MCF 10A (cell line): ENCODE measurements around the gene PINLYP. TPM values are rescaled to one million over a fixed set of nuclear protein-coding genes. Genes with fewer than 3 reads are reported as not detected.

Source experiments
- BruUV-seq: library from RNA; stranded (reverse); fragments of 400-500 nt; replicated peaks from 2 replicates; lab custom pipeline; 2021; lab: Mats Ljungman, UMichigan
- CTCF ChIA-PET: fragments of 300-600 bp; sonication (Branson Sonifier 250); formaldehyde crosslinking; extraction: SDS; loops from one replicate; lab custom pipeline; 2021; ENCODE audit warnings: antibody characterized with exemption, inconsistent platforms; lab: Yijun Ruan, JAX
- POLR2A ChIA-PET: fragments of 300-600, 350-650 bp; sonication (Branson Sonifier 250); formaldehyde crosslinking; extraction: SDS; loops from one replicate; lab custom pipeline; 2020; ENCODE audit warnings: antibody characterized with exemption, inconsistent platforms; lab: Yijun Ruan, JAX
- DNase-seq: peaks from one replicate; pipeline ENCODE4 v3.0.0-alpha.2; 2018; ENCODE audit not compliant: unreplicated experiment
- H3K27ac Mint-ChIP-seq: one replicate; pipeline ENCODE4 v1.8.0; 2022; ENCODE audit warnings: mild to moderate bottlenecking, low read depth, mixed read lengths; ENCODE audit not compliant: unreplicated experiment
- H3K27me3 Mint-ChIP-seq: one replicate; pipeline ENCODE4 v1.8.0; 2022; ENCODE audit warnings: mixed read lengths; ENCODE audit not compliant: insufficient read depth, unreplicated experiment
- H3K36me3 Mint-ChIP-seq: one replicate; pipeline ENCODE4 v1.8.0; 2022; ENCODE audit warnings: mild to moderate bottlenecking, moderate library complexity, mixed read lengths; ENCODE audit not compliant: insufficient read depth, unreplicated experiment
- H3K4me1 Mint-ChIP-seq: one replicate; pipeline ENCODE4 v1.8.0; 2022; ENCODE audit warnings: mixed read lengths; ENCODE audit not compliant: insufficient read depth, unreplicated experiment
- H3K4me3 Mint-ChIP-seq: one replicate; pipeline ENCODE4 v1.8.0; 2022; ENCODE audit warnings: mild to moderate bottlenecking, moderate library complexity, mixed read lengths; ENCODE audit not compliant: unreplicated experiment
- H3K9me3 Mint-ChIP-seq: one replicate; pipeline ENCODE4 v1.8.0; 2022; ENCODE audit warnings: mixed read lengths; ENCODE audit not compliant: unreplicated experiment
- intact Hi-C: fragments of 100-400 bp; cut with micrococcal nuclease; formaldehyde crosslinking; loops from 2 replicates; pipeline ENCODE4 v1.14.1; 2022
- total RNA-seq: library from RNA; stranded (reverse); gene quantifications from 2 replicates; pipeline ENCODE4 v1.2.3, GENCODE V29; 2022
- TF ChIP-seq, protein P1 (sequence below): fragments of 200-600 bp; IDR thresholded peaks from one replicate; pipeline ENCODE4 v1.8.0; 2022; ENCODE audit warnings: antibody characterized with exemption, mild to moderate bottlenecking; ENCODE audit not compliant: unreplicated experiment

The PINLYP gene
- total RNA-seq, 1 experiment from 2014 or later = not detected

DNA sequence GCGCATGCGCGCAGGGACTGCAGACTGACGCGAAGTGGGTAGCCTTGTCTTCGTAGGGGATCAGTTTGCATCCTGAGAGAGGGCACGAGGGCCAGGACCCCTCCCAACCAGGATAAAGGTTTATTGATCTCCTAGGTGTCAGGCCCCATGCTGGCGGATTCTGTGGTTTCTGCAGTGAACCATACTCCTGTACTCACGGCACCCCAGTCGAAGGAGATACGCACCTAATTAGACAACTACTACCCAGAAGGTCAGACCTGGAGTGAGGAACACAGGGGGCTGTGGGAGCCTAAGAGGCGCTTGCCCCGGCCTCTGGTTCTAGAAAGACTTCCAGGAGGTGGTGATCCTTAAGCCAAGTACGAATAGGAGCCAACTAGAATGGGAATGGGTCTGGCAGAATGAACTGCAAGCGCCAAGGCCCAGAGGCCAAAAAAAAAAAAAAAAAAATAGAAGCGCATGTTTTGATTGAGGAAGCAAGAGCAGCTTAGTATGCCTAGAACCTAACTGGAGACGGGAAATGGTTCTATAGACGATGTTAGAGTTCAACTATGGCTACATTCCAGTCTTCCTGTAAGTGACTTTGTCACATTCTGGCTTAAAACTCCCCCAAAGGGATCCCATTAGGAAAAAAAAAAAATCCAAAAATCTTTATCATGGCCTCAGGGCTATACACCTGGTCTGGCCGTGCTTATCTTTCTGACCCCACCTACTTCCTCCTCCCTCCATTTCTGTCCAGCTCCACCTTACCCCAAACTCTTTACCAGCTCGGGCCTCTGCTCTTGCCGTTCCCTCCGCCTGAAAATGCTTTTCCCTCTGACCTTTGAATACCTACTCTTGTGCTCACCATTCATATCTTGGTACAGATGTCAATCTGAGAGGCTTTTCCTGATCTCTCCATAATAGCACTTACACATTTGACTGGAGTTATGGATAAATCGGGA lies 44.7 kb downstream of the PINLYP start:
- POLR2A ChIA-PET = interaction anchor here (0.6 to 3.0 kb wide), 8 partner anchors 13 to 1031 kb away, joined by 3 to 18 read pairs (median 3); partner anchors contain the start of genes IRGQ, PLAUR, SMG9 and ZNF576
- H3K27me3 Mint-ChIP-seq = no peaks in the 10 kb centered on the region
- H3K36me3 Mint-ChIP-seq = peaks cover 12% of the 10 kb centered on the region
- peaks cover 11% of the 10 kb centered on the region for H3K4me1 Mint-ChIP-seq
- TF ChIP-seq, protein P1, sequence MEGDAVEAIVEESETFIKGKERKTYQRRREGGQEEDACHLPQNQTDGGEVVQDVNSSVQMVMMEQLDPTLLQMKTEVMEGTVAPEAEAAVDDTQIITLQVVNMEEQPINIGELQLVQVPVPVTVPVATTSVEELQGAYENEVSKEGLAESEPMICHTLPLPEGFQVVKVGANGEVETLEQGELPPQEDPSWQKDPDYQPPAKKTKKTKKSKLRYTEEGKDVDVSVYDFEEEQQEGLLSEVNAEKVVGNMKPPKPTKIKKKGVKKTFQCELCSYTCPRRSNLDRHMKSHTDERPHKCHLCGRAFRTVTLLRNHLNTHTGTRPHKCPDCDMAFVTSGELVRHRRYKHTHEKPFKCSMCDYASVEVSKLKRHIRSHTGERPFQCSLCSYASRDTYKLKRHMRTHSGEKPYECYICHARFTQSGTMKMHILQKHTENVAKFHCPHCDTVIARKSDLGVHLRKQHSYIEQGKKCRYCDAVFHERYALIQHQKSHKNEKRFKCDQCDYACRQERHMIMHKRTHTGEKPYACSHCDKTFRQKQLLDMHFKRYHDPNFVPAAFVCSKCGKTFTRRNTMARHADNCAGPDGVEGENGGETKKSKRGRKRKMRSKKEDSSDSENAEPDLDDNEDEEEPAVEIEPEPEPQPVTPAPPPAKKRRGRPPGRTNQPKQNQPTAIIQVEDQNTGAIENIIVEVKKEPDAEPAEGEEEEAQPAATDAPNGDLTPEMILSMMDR = no peak
- CTCF ChIA-PET = interaction anchor here (0.6 kb wide), 2 partner anchors 17 to 191 kb away, joined by 4 to 5 read pairs; no protein-coding TSS in a partner anchor
- no TSS peak for BruUV-seq
- intact Hi-C loops = no loop called here
- H3K27ac Mint-ChIP-seq = peak overlapping the region; percentile 78
- no peak for DNase-seq
- peak overlapping the region; percentile 89 for H3K4me3 Mint-ChIP-seq
- H3K9me3 Mint-ChIP-seq = no peaks in the 10 kb centered on the region

DNA sequence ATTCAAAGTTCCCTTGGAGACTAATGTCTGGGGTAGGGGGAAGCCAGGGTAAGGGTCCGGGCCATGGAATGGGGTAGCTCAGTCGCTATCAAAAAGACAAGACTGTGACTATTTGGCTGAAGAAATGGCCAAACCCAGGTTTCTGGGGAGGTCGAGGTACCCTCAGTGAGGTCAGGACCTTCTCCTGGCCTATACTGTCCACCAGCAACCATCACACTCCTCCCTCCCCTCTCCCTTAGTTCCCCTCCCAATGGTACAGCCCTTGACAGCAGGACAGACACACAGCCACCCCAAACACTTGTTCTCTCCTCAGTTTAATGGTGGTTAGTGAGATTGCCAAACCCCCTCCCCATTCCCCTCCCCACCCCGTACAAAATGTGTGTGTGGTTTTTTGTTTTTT lies 46.5 kb downstream of the PINLYP start:
- intact Hi-C loops = no loop called here
- no TSS peak for BruUV-seq
- Mint-ChIP-seq H3K4me1 (peaks cover 11% of the 10 kb centered on the region), H3K36me3 (peaks cover 12% of the 10 kb centered on the region), H3K4me3 (no peak overlapping the region), H3K27ac (no peak overlapping the region), H3K9me3 (no peaks in the 10 kb centered on the region), H3K27me3 (no peaks in the 10 kb centered on the region)
- CTCF ChIA-PET = interaction anchor here (0.6 to 1.0 kb wide), 2 partner anchors 31 to 974 kb away, joined by 3 to 4 read pairs; no protein-coding TSS in a partner anchor
- no peak for DNase-seq
- TF ChIP-seq, protein P1 = no peak
- POLR2A ChIA-PET = interaction anchor here (1.2 to 1.3 kb wide), 2 partner anchors 25 to 27 kb away, joined by 3 to 4 read pairs; partner anchors contain the start of gene ZNF576

DNA sequence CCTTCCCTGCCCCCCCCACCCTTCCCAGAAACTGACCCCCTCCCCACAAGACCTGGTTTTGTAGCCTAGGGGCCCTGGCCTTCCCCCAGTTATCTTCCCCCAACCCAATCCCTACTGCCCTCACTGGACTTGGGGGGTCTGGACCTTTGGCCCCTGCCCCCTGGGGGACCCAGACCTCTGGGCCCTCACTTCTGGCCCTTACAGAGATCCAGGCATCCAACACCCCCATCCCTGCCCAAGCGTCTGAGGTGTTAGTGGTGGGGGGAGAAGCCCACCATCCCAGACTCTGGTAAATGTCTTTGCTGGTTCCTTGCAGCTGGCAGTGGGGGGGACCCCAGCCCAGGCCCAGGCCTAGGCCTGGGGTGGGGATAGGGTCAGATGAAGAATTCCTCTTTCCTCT lies 47.4 kb downstream of the PINLYP start:
- no peak for DNase-seq
- H3K27me3 Mint-ChIP-seq = no peaks in the 10 kb centered on the region
- no peak overlapping the region for H3K27ac Mint-ChIP-seq
- ChIA-PET CTCF (interaction anchor here (0.5 kb wide), 1 partner anchor 48 kb away, joined by 3 read pairs; no protein-coding TSS in a partner anchor), POLR2A (interaction anchor here (0.8 to 1.0 kb wide), 2 partner anchors 28 to 106 kb away, joined by 3 to 5 read pairs; no protein-coding TSS in a partner anchor)
- intact Hi-C loops = no loop called here
- TF ChIP-seq, protein P1 = no peak
- H3K9me3 Mint-ChIP-seq = no peaks in the 10 kb centered on the region
- BruUV-seq = no TSS peak
- H3K4me3 Mint-ChIP-seq = no peak overlapping the region
- H3K4me1 Mint-ChIP-seq = peaks cover 11% of the 10 kb centered on the region
- H3K36me3 Mint-ChIP-seq = peaks cover 12% of the 10 kb centered on the region
